GM23248 (cell line): Measurements from ENCODE around the gene NUDT16L1. TPM values are rescaled to one million over a fixed set of nuclear protein-coding genes. Genes with fewer than 3 reads are reported as not detected.

Experiments
- DNase-seq: peaks from one replicate; pipeline ENCODE4 v3.0.0-alpha.2; 2015
- H2AFZ ChIP-seq: fragments of 200-600 bp; sonication (generic); 2 replicates; pipeline ENCODE4 v1.6.1; 2016; ENCODE audit warnings: antibody characterized with exemption
- H3F3A ChIP-seq: fragments of 200-600 bp; sonication (generic); 2 replicates; pipeline ENCODE4 v1.6.1; 2016; ENCODE audit warnings: mild to moderate bottlenecking, antibody characterized with exemption, mixed run types; ENCODE audit not compliant: insufficient read depth
- H3K27ac ChIP-seq: fragments of 200-600 bp; sonication (generic); 2 replicates; pipeline ENCODE4 v1.5.1; 2016; ENCODE audit warnings: mild to moderate bottlenecking
- H3K27me3 ChIP-seq: fragments of 200-600 bp; sonication (generic); replicated peaks from 2 replicates; pipeline ENCODE4 v1.6.1; 2016; ENCODE audit warnings: mild to moderate bottlenecking; ENCODE audit not compliant: insufficient read depth
- H3K36me3 ChIP-seq: fragments of 200-600 bp; sonication (generic); 2 replicates; pipeline ENCODE4 v1.6.1; 2016; ENCODE audit warnings: low read depth, mild to moderate bottlenecking
- H3K4me1 ChIP-seq: fragments of 200-600 bp; sonication (generic); 2 replicates; pipeline ENCODE4 v1.6.1; 2016; ENCODE audit warnings: mild to moderate bottlenecking; ENCODE audit not compliant: insufficient read depth
- H3K4me2 ChIP-seq: fragments of 200-600 bp; sonication (generic); one replicate; pipeline ENCODE4 v1.6.1; 2016; ENCODE audit warnings: mild to moderate bottlenecking; ENCODE audit not compliant: unreplicated experiment
- H3K4me3 ChIP-seq: fragments of 200-600 bp; sonication (generic); 2 replicates; pipeline ENCODE4 v1.5.1; 2016; ENCODE audit warnings: mild to moderate bottlenecking
- H3K79me2 ChIP-seq: fragments of 200-600 bp; sonication (generic); 2 replicates; pipeline ENCODE4 v1.6.1; 2016; ENCODE audit warnings: mild to moderate bottlenecking; ENCODE audit not compliant: insufficient read depth
- H3K9ac ChIP-seq: fragments of 200-600 bp; sonication (generic); 2 replicates; pipeline ENCODE4 v1.6.1; 2016; ENCODE audit warnings: mild to moderate bottlenecking
- H3K9me2 ChIP-seq: fragments of 200-600 bp; sonication (generic); 2 replicates; pipeline ENCODE4 v1.6.1; 2016; ENCODE audit warnings: mixed run types, mild to moderate bottlenecking, moderate library complexity; ENCODE audit not compliant: insufficient read depth
- H3K9me3 ChIP-seq: fragments of 200-600 bp; sonication (generic); one replicate; pipeline ENCODE4 v1.6.1; 2017; ENCODE audit warnings: low read depth
- H4K20me1 ChIP-seq: fragments of 200-600 bp; sonication (generic); 2 replicates; pipeline ENCODE4 v1.6.0; 2016; ENCODE audit not compliant: insufficient read depth
- EZH2 ChIP-seq: fragments of 200-600 bp; sonication (generic); IDR thresholded peaks from 2 replicates; pipeline ENCODE4 v1.6.1; 2018; ENCODE audit warnings: antibody characterized with exemption, mild to moderate bottlenecking; ENCODE audit not compliant: insufficient read depth, poor library complexity, severe bottlenecking
- EZH2phosphoT487 ChIP-seq: fragments of 200-600 bp; sonication (generic); IDR thresholded peaks from 2 replicates; pipeline ENCODE4 v1.6.1; 2018; ENCODE audit warnings: antibody characterized with exemption, moderate library complexity, mild to moderate bottlenecking, low read depth; ENCODE audit not compliant: insufficient read depth
- WGBS, 2 experiments: methylation state at CpG; one replicate each; pipeline ENCODE4 v1.1.6; 2015 to 2017; ENCODE audit warnings: low lambda C conversion rate in 2 of 2, low coverage in 1 of 2; ENCODE audit errors: missing lambda C conversion rate in 2 of 2; 5-methylcytosine and 5-hydroxymethylcytosine counted together
- in situ Hi-C: fragments of 300-500 bp; cut with MboI; formaldehyde crosslinking; loops from 2 replicates; pipeline ENCODE4 v1.15.0; 2020
- polyA plus RNA-seq: library from polyadenylated mRNA; unstranded; fragments of >200 nt; fragmentation: Nextera tagmentation; extraction: Ambion mirVana; gene quantifications from 2 replicates; pipeline ENCODE4 v1.2.1, GENCODE V29; 2016
- total RNA-seq: library from RNA; depleted of rRNA; stranded (reverse); fragments of >200 nt; shearing (Covaris generic); gene quantifications from 2 replicates; pipeline ENCODE4 v1.2.3, GENCODE V29; 2014

NUDT16L1 gene
- total and polyA plus RNA-seq, 2 experiments from 2014 or later: 42.9 to 43.6 TPM

- no peaks in the 10 kb centered on the region for H3K9me2 ChIP-seq
- in situ Hi-C loops: no loop called here
- WGBS, 2 experiments: 97% methylated on average over 30 to 36 of the region's 38 CpGs
These were observed 7.4 kb upstream of the NUDT16L1 start for GRCh38 chr16:4685776-4686496.

GRCh38 chr16:4686497-4687210 lies 6.7 kb upstream of the NUDT16L1 start:
- H3K9ac ChIP-seq: no peak overlapping the region
- H2AFZ ChIP-seq: no peak overlapping the region
- in situ Hi-C loops: no loop called here
- DNase-seq: no peak
- no peak overlapping the region for H3K4me2 ChIP-seq
- no peaks in the 10 kb centered on the region for H3K9me3 ChIP-seq
- H3K36me3 ChIP-seq: no peaks in the 10 kb centered on the region; the same call in 1 of the 2 replicates
- WGBS, 2 experiments: 89 to 93% methylated on average over 24 to 26 of the region's 27 CpGs
- no peak for TF ChIP-seq EZH2phosphoT487
- no peak overlapping the region for H3K27ac ChIP-seq
- H4K20me1 ChIP-seq: no peaks in the 10 kb centered on the region
- H3K9me2 ChIP-seq: no peaks in the 10 kb centered on the region
- no peaks in the 10 kb centered on the region for H3K79me2 ChIP-seq
- H3K27me3 ChIP-seq: no peaks in the 10 kb centered on the region
- no peaks in the 10 kb centered on the region for H3K4me1 ChIP-seq
- H3F3A ChIP-seq: no peaks in the 10 kb centered on the region
- H3K4me3 ChIP-seq: no peak overlapping the region

More at GRCh38 chr16:4685776-4686496, 7.4 kb upstream of the NUDT16L1 start:
- Histone ChIP-seq H3K9ac (no peak overlapping the region), H3F3A (no peaks in the 10 kb centered on the region), H3K4me2 (no peak overlapping the region), H3K79me2 (no peaks in the 10 kb centered on the region), H3K36me3 (no peaks in the 10 kb centered on the region; the same call in 1 of the 2 replicates), H3K4me3 (no peak overlapping the region), H3K27me3 (no peaks in the 10 kb centered on the region), H3K27ac (no peak overlapping the region), H3K9me3 (no peaks in the 10 kb centered on the region), H4K20me1 (no peaks in the 10 kb centered on the region), H2AFZ (no peak overlapping the region), H3K4me1 (no peaks in the 10 kb centered on the region)
- no peak for TF ChIP-seq EZH2phosphoT487
- no peak for TF ChIP-seq EZH2
- no peak for DNase-seq

GRCh38 chr16:4687416-4687815 lies 5.9 kb upstream of the NUDT16L1 start:
- Histone ChIP-seq H2AFZ (no peak overlapping the region), H3K79me2 (no peaks in the 10 kb centered on the region), H3K9me2 (no peaks in the 10 kb centered on the region), H3K27me3 (no peaks in the 10 kb centered on the region), H3K4me2 (no peak overlapping the region), H3F3A (no peaks in the 10 kb centered on the region), H3K36me3 (no peaks in the 10 kb centered on the region), H3K27ac (no peak overlapping the region), H3K9me3 (no peaks in the 10 kb centered on the region), H3K9ac (no peak overlapping the region), H3K4me1 (no peaks in the 10 kb centered on the region), H3K4me3 (no peak overlapping the region), H4K20me1 (no peaks in the 10 kb centered on the region)
- in situ Hi-C loops: no loop called here
- no peak for TF ChIP-seq EZH2
- WGBS, 2 experiments: 76 to 80% methylated on average over 5 to 7 of the region's 8 CpGs
- no peak for DNase-seq

GRCh38 chr16:4687946-4688673 lies 5.3 kb upstream of the NUDT16L1 start:
- Histone ChIP-seq H3K9ac (no peak overlapping the region), H3K4me2 (no peak overlapping the region), H4K20me1 (no peaks in the 10 kb centered on the region), H3K27ac (no peak overlapping the region), H3K4me3 (no peak overlapping the region), H2AFZ (no peak overlapping the region), H3K79me2 (no peaks in the 10 kb centered on the region), H3K9me2 (no peaks in the 10 kb centered on the region), H3F3A (no peaks in the 10 kb centered on the region), H3K9me3 (no peaks in the 10 kb centered on the region), H3K36me3 (no peaks in the 10 kb centered on the region), H3K4me1 (no peaks in the 10 kb centered on the region), H3K27me3 (no peaks in the 10 kb centered on the region)
- WGBS, 2 experiments: 92 to 94% methylated on average over 35 to 39 of the region's 39 CpGs
- TF ChIP-seq EZH2 (no peak), EZH2phosphoT487 (no peak)
- DNase-seq: no peak
- in situ Hi-C loops: no loop called here
